ENCODE measurements around the gene CD53.

DNA sequence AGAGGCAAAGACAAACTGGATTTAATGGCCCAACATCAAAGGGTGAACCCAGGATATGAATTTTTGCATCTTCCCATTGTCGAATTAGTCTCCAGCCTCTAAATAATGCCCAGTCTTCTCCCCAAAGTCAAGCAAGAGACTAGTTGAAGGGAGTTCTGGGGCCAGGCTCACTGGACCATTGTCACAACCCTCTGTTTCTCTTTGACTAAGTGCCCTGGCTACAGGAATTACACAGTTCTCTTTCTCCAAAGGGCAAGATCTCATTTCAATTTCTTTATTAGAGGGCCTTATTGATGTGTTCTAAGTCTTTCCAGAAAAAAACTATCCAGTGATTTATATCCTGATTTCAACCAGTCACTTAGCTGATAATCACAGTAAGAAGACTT lies 26.5 kb downstream of the CD53 start:
- TF ChIP-seq, protein P1, sequence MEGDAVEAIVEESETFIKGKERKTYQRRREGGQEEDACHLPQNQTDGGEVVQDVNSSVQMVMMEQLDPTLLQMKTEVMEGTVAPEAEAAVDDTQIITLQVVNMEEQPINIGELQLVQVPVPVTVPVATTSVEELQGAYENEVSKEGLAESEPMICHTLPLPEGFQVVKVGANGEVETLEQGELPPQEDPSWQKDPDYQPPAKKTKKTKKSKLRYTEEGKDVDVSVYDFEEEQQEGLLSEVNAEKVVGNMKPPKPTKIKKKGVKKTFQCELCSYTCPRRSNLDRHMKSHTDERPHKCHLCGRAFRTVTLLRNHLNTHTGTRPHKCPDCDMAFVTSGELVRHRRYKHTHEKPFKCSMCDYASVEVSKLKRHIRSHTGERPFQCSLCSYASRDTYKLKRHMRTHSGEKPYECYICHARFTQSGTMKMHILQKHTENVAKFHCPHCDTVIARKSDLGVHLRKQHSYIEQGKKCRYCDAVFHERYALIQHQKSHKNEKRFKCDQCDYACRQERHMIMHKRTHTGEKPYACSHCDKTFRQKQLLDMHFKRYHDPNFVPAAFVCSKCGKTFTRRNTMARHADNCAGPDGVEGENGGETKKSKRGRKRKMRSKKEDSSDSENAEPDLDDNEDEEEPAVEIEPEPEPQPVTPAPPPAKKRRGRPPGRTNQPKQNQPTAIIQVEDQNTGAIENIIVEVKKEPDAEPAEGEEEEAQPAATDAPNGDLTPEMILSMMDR (IDR thresholded peaks at IDR 0.05; ENCODE audit: insufficient read depth, low read length, poor library complexity, severe bottlenecking), result no peak
- no peak for TF ChIP-seq EZH2phosphoT487 (conservative IDR thresholded peaks at IDR 0.05; ENCODE audit: low read length)

Data from SU-DHL-6 (cell line).